Lower leg skin (tissue), 3 donors: ENCODE measurements around the gene RAVER1.

Source experiments
- CTCF ChIP-seq, 3 donors: fragments of 450-650 bp; IDR thresholded peaks; one replicate each; pipeline ENCODE4 v1.5.1; 2016; ENCODE audit warnings: antibody characterized with exemption in 3 of 3, mild to moderate bottlenecking in 3 of 3, moderate library complexity in 2 of 3
- POLR2A ChIP-seq, 2 donors: fragments of 450-650 bp; IDR thresholded peaks; one replicate each; pipeline ENCODE4 v1.6.1; 2016 to 2017; ENCODE audit warnings: antibody characterized with exemption in 2 of 2, mild to moderate bottlenecking in 1 of 2, moderate library complexity in 1 of 2

- no peak for TF ChIP-seq CTCF (IDR thresholded peaks at IDR 0.05)
- TF ChIP-seq POLR2A (IDR thresholded peaks at IDR 0.05) = no peak
Measured at GRCh38 chr19:10325732-10326131, 7.6 kb downstream of the RAVER1 start.
